Left ventricle myocardium inferior (tissue), 1 donor: Measurements from ENCODE around the gene KCNJ4. TPM values are rescaled to one million over a fixed set of nuclear protein-coding genes. Genes with fewer than 3 reads are reported as not detected.
"Not testable (repeated sequence)": the region's sequence is repeated elsewhere in the genome, so short reads cannot be mapped to it uniquely, and the experiment has no call there.

ENCODE experiments used
- DNase-seq: peaks from one replicate; pipeline ENCODE4 v3.0.0-alpha.2; 2020
- H3K27ac ChIP-seq: fragments of 200-600 bp; replicated peaks from 2 replicates; pipeline ENCODE4 v1.8.0; 2021
- H3K27me3 ChIP-seq: fragments of 200-600 bp; 2 replicates; pipeline ENCODE4 v1.8.0; 2021; ENCODE audit warnings: low read depth
- H3K36me3 ChIP-seq: fragments of 200-600 bp; 2 replicates; pipeline ENCODE4 v1.8.0; 2021
- H3K4me1 ChIP-seq: fragments of 200-600 bp; 2 replicates; pipeline ENCODE4 v1.8.0; 2021
- H3K4me3 ChIP-seq: fragments of 200-600 bp; 2 replicates; pipeline ENCODE4 v1.8.0; 2021; ENCODE audit warnings: mild to moderate bottlenecking, moderate library complexity
- H3K9me3 ChIP-seq: fragments of 200-600 bp; replicated peaks from 2 replicates; pipeline ENCODE4 v1.8.0; 2021
- CTCF ChIP-seq: fragments of 200-600 bp; IDR thresholded peaks from 2 replicates; pipeline ENCODE4 v1.8.0; 2021; ENCODE audit warnings: antibody characterized with exemption, mild to moderate bottlenecking, borderline replicate concordance
- intact Hi-C: fragments of 100-400 bp; cut with micrococcal nuclease; formaldehyde crosslinking; loops from one replicate; pipeline ENCODE4 v1.11.0; 2022
- total RNA-seq: library from RNA; stranded (reverse); fragmentation: NEBNext Ultra II Directional; extraction: Animal tissue kit (Norgen Biotek cat#: 25700); gene quantifications from one replicate; pipeline ENCODE4 v1.2.1, GENCODE V29; 2021
- donor health status: DM: no; HTN: yes; CAD: no; lungs with severe emphysema.

Gene KCNJ4
- total RNA-seq, 1 donor from 2014 or later: 45.7 TPM

GRCh38 chr22:38402204-38402603 is 52.8 kb downstream of the KCNJ4 start:
- no peak for TF ChIP-seq CTCF
- DNase-seq: no peak
- intact Hi-C loops: no loop called here
- no peak overlapping the region for H3K4me3 ChIP-seq
- no peaks in the 10 kb centered on the region for H3K27me3 ChIP-seq
- no peaks in the 10 kb centered on the region for H3K36me3 ChIP-seq
- no peaks in the 10 kb centered on the region for H3K9me3 ChIP-seq
- no peak overlapping the region for H3K27ac ChIP-seq
- H3K4me1 ChIP-seq: peaks cover 21% of the 10 kb centered on the region

- no peak for DNase-seq
- Histone ChIP-seq H3K27me3 (no peaks in the 10 kb centered on the region), H3K4me1 (peaks cover 27% of the 10 kb centered on the region), H3K4me3 (no peak overlapping the region), H3K36me3 (no peaks in the 10 kb centered on the region), H3K27ac (no peak overlapping the region), H3K9me3 (no peaks in the 10 kb centered on the region)
- intact Hi-C loops: no loop called here
- TF ChIP-seq CTCF: no peak
Measured at GRCh38 chr22:38401336-38402084, 53.5 kb downstream of the KCNJ4 start.

GRCh38 chr22:38400256-38400655 is 54.7 kb downstream of the KCNJ4 start:
- H3K9me3 ChIP-seq, H3K27me3 ChIP-seq, H3K27ac ChIP-seq, intact Hi-C loops, DNase-seq, H3K36me3 ChIP-seq, H3K4me3 ChIP-seq: not testable (repeated sequence)
- peaks cover 40% of the 10 kb centered on the region for H3K4me1 ChIP-seq

GRCh38 chr22:38398609-38399461 is 56.2 kb downstream of the KCNJ4 start:
- DNase-seq: peak; percentile 89
- Histone ChIP-seq H3K4me3 (peak overlapping the region; percentile 97), H3K36me3 (no peaks in the 10 kb centered on the region), H3K4me1 (peaks cover 52% of the 10 kb centered on the region), H3K9me3 (no peaks in the 10 kb centered on the region), H3K27ac (peak overlapping the region; percentile 99), H3K27me3 (no peaks in the 10 kb centered on the region)
- TF ChIP-seq CTCF: peak; percentile 11
- intact Hi-C loops: no loop called here

- H3K36me3 ChIP-seq, intact Hi-C loops, H3K27me3 ChIP-seq, H3K9me3 ChIP-seq: not testable (repeated sequence)
- Histone ChIP-seq H3K27ac (peak overlapping the region; percentile 99), H3K4me3 (peak overlapping the region; percentile 97), H3K4me1 (peaks cover 57% of the 10 kb centered on the region)
- peak; percentile 75 for DNase-seq
Measured at GRCh38 chr22:38398181-38398608, 56.8 kb downstream of the KCNJ4 start.

GRCh38 chr22:38397189-38398085 is 57.6 kb downstream of the KCNJ4 start:
- Histone ChIP-seq H3K27me3 (no peaks in the 10 kb centered on the region), H3K4me1 (peaks cover 64% of the 10 kb centered on the region), H3K9me3 (no peaks in the 10 kb centered on the region), H3K36me3 (no peaks in the 10 kb centered on the region), H3K27ac (peak overlapping the region; percentile 99), H3K4me3 (peak overlapping the region; percentile 97)
- DNase-seq: peak; percentile 64
- TF ChIP-seq CTCF: no peak
- intact Hi-C loops: no loop called here

GRCh38 chr22:38396440-38397069 is 58.4 kb downstream of the KCNJ4 start:
- intact Hi-C loops, DNase-seq: not testable (repeated sequence)
- H3K4me1 ChIP-seq: peaks cover 73% of the 10 kb centered on the region

GRCh38 chr22:38395944-38396343 is 59.1 kb downstream of the KCNJ4 start:
- H3K9me3 ChIP-seq, H3K27me3 ChIP-seq, DNase-seq, intact Hi-C loops, H3K36me3 ChIP-seq: not testable (repeated sequence)
- peak overlapping the region; percentile 97 for H3K4me3 ChIP-seq
- peak overlapping the region; percentile 99 for H3K27ac ChIP-seq
- peaks cover 79% of the 10 kb centered on the region for H3K4me1 ChIP-seq

More at GRCh38 chr22:38396440-38397069, 58.4 kb downstream of the KCNJ4 start:
- not testable (repeated sequence) for H3K36me3 ChIP-seq, H3K27me3 ChIP-seq, H3K9me3 ChIP-seq
- H3K27ac ChIP-seq: peak overlapping the region; percentile 99
- H3K4me3 ChIP-seq: peak overlapping the region; percentile 97
